ENCODE measurements around the gene RAP1GAP2.

RAP1GAP2 gene

GRCh38 chr17:2925011-2925410 is 128.8 kb downstream of the RAP1GAP2 start:
- no peak for DNase-seq
- Histone ChIP-seq H2BK12ac (ENCODE audit: low read length) (peak overlapping the region; percentile 9), H4K12ac (ENCODE audit: low read depth, low read length) (no peak overlapping the region), H2BK5ac (ENCODE audit: low read depth, low read length, poor library complexity) (no peak overlapping the region), H2AK5ac (ENCODE audit: low read length) (peak overlapping the region; percentile 72), H3K9me3 (ENCODE audit: insufficient read depth, low read depth, low read length) (no peaks in the 10 kb centered on the region), H4K91ac (ENCODE audit: low read depth, low read length) (peak overlapping the region; percentile 21), H3K18ac (ENCODE audit: low read length) (peak overlapping the region; percentile 12), H4K8ac (ENCODE audit: low read depth, low read length) (no peak overlapping the region), H3K14ac (ENCODE audit: low read length) (peak overlapping the region; percentile 0), H3K79me2 (ENCODE audit: control insufficient read depth, insufficient read depth, low read length, poor library complexity) (peaks cover 2% of the 10 kb centered on the region), H3K4me1 (ENCODE audit: control insufficient read depth in 1 of 2, insufficient read depth in 2 of 2, low read length in 2 of 2) (peaks cover 11 to 15% of the 10 kb centered on the region in 2 experiments), H3K79me1 (ENCODE audit: low read length) (peaks cover 5% of the 10 kb centered on the region), H3K4ac (ENCODE audit: low read depth, low read length) (no peak overlapping the region), H2BK120ac (ENCODE audit: insufficient read depth, low read length, poor library complexity) (peak overlapping the region; percentile 88), H3K23ac (ENCODE audit: low read length) (no peak overlapping the region), H3K4me3 (ENCODE audit: low read depth, low read length) (no peak overlapping the region), H3K9ac (ENCODE audit: low read length) (no peak overlapping the region), H3K27ac (ENCODE audit: low read depth, low read length) (no peak overlapping the region), H3K36me3 (ENCODE audit: control insufficient read depth in 1 of 2, insufficient read depth in 2 of 2, low read length in 2 of 2) (no peaks in the 10 kb centered on the region), H3K27me3 (ENCODE audit: insufficient read depth, low read length) (no peaks in the 10 kb centered on the region), H3K4me2 (ENCODE audit: low read length) (no peak overlapping the region), H2AFZ (ENCODE audit: insufficient read depth, low read length, poor library complexity) (no peak overlapping the region)
- whole genome bisulfite sequencing (ENCODE audit: extremely low coverage, insufficient coverage, insufficient read length) = no CpG with 5 or more reads among the region's 8 CpGs

GRCh38 chr17:2926019-2926650 is 129.9 kb downstream of the RAP1GAP2 start:
- H2AFZ ChIP-seq (ENCODE audit: insufficient read depth, low read length, poor library complexity) = no peak overlapping the region
- peak; percentile 15 to 29 for DNase-seq
- H3K36me3 ChIP-seq (ENCODE audit: control insufficient read depth in 1 of 2, insufficient read depth in 2 of 2, low read length in 2 of 2) = no peaks in the 10 kb centered on the region
- H3K4me3 ChIP-seq (ENCODE audit: low read depth, low read length) = no peak overlapping the region
- peak overlapping the region; percentile 29 for H4K91ac ChIP-seq (ENCODE audit: low read depth, low read length)
- H3K27ac ChIP-seq (ENCODE audit: low read depth, low read length) = peak overlapping the region; percentile 6
- H3K14ac ChIP-seq (ENCODE audit: low read length) = peak overlapping the region; percentile 36
- no peak overlapping the region for H3K4ac ChIP-seq (ENCODE audit: low read depth, low read length)
- H3K9me3 ChIP-seq (ENCODE audit: insufficient read depth, low read depth, low read length) = no peaks in the 10 kb centered on the region
- H3K4me2 ChIP-seq (ENCODE audit: low read length) = no peak overlapping the region
- no peaks in the 10 kb centered on the region for H3K27me3 ChIP-seq (ENCODE audit: insufficient read depth, low read length)
- no peak overlapping the region for H3K9ac ChIP-seq (ENCODE audit: low read length)
- H2AK5ac ChIP-seq (ENCODE audit: low read length) = peak overlapping the region; percentile 22
- H3K79me1 ChIP-seq (ENCODE audit: low read length) = peaks cover 5% of the 10 kb centered on the region
- no peak overlapping the region for H2BK12ac ChIP-seq (ENCODE audit: low read length)
- H3K4me1 ChIP-seq (ENCODE audit: control insufficient read depth in 1 of 2, insufficient read depth in 2 of 2, low read length in 2 of 2) = peaks cover 11 to 15% of the 10 kb centered on the region in 2 experiments
- H3K79me2 ChIP-seq (ENCODE audit: control insufficient read depth, insufficient read depth, low read length, poor library complexity) = peaks cover 2% of the 10 kb centered on the region
- H2BK5ac ChIP-seq (ENCODE audit: low read depth, low read length, poor library complexity) = no peak overlapping the region
- WGBS (ENCODE audit: extremely low coverage, insufficient coverage, insufficient read length) = no CpG with 5 or more reads among the region's 14 CpGs
- peak overlapping the region; percentile 42 for H3K18ac ChIP-seq (ENCODE audit: low read length)
- no peak overlapping the region for H3K23ac ChIP-seq (ENCODE audit: low read length)
- no peak overlapping the region for H2BK120ac ChIP-seq (ENCODE audit: insufficient read depth, low read length, poor library complexity)
- H4K12ac ChIP-seq (ENCODE audit: low read depth, low read length) = no peak overlapping the region
- peak overlapping the region; percentile 55 for H4K8ac ChIP-seq (ENCODE audit: low read depth, low read length)

DNA sequence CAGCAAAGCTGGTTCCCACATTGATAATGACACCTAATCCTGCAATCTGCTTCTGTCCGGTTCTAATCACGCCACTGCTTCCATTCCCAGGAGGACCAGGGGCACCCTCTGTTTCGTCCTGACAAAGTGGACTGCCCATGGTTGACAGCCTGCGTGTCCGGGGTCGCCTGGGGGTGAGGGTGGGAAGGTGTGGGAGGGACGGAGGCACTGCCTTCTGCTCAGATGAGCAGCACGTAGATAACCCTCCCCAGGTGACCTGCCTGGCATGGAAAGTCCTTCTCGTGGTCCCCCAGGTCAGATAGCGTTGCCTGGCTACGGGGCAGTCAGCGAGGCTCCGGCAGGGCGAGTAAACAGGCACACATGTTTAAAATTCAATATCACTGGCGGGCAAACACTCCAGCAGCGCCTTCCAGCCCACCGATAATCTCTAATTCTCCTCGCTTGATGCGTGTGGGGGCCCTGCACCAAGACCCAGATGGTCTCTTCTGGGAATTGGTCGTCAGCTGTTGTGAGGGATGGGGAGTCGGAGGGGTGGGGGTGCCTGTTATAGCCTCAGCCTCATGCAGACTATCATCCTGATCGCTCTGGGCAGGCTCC is 132.2 kb downstream of the RAP1GAP2 start:
- Histone ChIP-seq H3K4ac (ENCODE audit: low read depth, low read length) (no peak overlapping the region), H3K36me3 (ENCODE audit: control insufficient read depth in 1 of 2, insufficient read depth in 2 of 2, low read length in 2 of 2) (no peaks in the 10 kb centered on the region), H4K91ac (ENCODE audit: low read depth, low read length) (no peak overlapping the region), H3K27me3 (ENCODE audit: insufficient read depth, low read length) (no peaks in the 10 kb centered on the region), H3K9ac (ENCODE audit: low read length) (no peak overlapping the region), H2BK12ac (ENCODE audit: low read length) (no peak overlapping the region), H2BK120ac (ENCODE audit: insufficient read depth, low read length, poor library complexity) (no peak overlapping the region), H3K27ac (ENCODE audit: low read depth, low read length) (no peak overlapping the region), H3K9me3 (ENCODE audit: insufficient read depth, low read depth, low read length) (no peaks in the 10 kb centered on the region), H2AFZ (ENCODE audit: insufficient read depth, low read length, poor library complexity) (no peak overlapping the region), H2AK5ac (ENCODE audit: low read length) (no peak overlapping the region), H3K4me1 (ENCODE audit: control insufficient read depth in 1 of 2, insufficient read depth in 2 of 2, low read length in 2 of 2) (peaks cover 13 to 15% of the 10 kb centered on the region in 2 experiments), H3K14ac (ENCODE audit: low read length) (no peak overlapping the region), H3K4me3 (ENCODE audit: low read depth, low read length) (no peak overlapping the region), H3K4me2 (ENCODE audit: low read length) (no peak overlapping the region), H3K18ac (ENCODE audit: low read length) (peak overlapping the region; percentile 31), H3K23ac (ENCODE audit: low read length) (no peak overlapping the region), H2BK5ac (ENCODE audit: low read depth, low read length, poor library complexity) (no peak overlapping the region), H3K79me2 (ENCODE audit: control insufficient read depth, insufficient read depth, low read length, poor library complexity) (peaks cover 2% of the 10 kb centered on the region), H4K12ac (ENCODE audit: low read depth, low read length) (no peak overlapping the region), H3K79me1 (ENCODE audit: low read length) (peaks cover 5% of the 10 kb centered on the region), H4K8ac (ENCODE audit: low read depth, low read length) (no peak overlapping the region)
- no peak for DNase-seq
- WGBS (ENCODE audit: extremely low coverage, insufficient coverage, insufficient read length) = no CpG with 5 or more reads among the region's 22 CpGs

DNA sequence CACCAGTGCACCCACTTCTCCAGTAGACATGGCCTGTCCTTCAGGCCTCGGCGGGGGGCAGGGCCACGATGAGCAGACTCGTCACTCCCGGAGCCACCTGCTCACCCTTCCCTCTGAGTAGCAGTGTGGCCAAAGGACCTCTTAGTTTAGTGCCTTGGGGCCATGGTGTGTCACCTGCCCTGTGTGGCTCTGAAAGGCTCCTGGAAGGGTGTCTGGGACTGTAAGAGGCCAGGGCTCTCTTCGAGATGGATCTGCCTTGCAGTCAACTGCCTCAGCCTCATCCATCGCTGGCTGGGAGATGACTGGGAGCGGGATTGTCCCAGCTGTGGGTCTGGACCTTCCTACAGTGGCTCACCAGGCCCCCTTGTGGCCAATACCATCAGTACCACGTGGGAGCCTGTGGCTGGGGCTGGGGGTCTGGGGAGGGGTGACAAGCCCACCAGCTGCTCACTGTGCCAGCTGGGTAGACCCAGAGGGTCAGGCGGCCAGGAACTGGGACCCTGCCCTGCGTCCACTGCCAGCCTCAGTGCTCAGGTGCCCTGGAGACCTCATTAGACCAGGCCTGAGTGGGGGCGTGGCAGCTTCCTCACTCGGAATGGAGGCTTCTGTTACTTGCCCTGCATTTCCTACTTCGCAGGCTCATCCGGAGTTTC is 133.8 kb downstream of the RAP1GAP2 start:
- Histone ChIP-seq H4K8ac (ENCODE audit: low read depth, low read length) (no peak overlapping the region), H3K4me2 (ENCODE audit: low read length) (no peak overlapping the region), H3K27ac (ENCODE audit: low read depth, low read length) (no peak overlapping the region), H3K79me2 (ENCODE audit: control insufficient read depth, insufficient read depth, low read length, poor library complexity) (peaks cover 2% of the 10 kb centered on the region), H3K4ac (ENCODE audit: low read depth, low read length) (no peak overlapping the region), H2AK5ac (ENCODE audit: low read length) (no peak overlapping the region), H4K12ac (ENCODE audit: low read depth, low read length) (no peak overlapping the region), H2BK120ac (ENCODE audit: insufficient read depth, low read length, poor library complexity) (no peak overlapping the region), H3K4me1 (ENCODE audit: control insufficient read depth in 1 of 2, insufficient read depth in 2 of 2, low read length in 2 of 2) (peaks cover 9 to 10% of the 10 kb centered on the region in 2 experiments), H2BK5ac (ENCODE audit: low read depth, low read length, poor library complexity) (no peak overlapping the region), H3K27me3 (ENCODE audit: insufficient read depth, low read length) (no peaks in the 10 kb centered on the region), H2BK12ac (ENCODE audit: low read length) (no peak overlapping the region), H3K23ac (ENCODE audit: low read length) (no peak overlapping the region), H3K4me3 (ENCODE audit: low read depth, low read length) (no peak overlapping the region), H3K9me3 (ENCODE audit: insufficient read depth, low read depth, low read length) (no peaks in the 10 kb centered on the region), H3K14ac (ENCODE audit: low read length) (no peak overlapping the region), H4K91ac (ENCODE audit: low read depth, low read length) (no peak overlapping the region), H3K79me1 (ENCODE audit: low read length) (peaks cover 5% of the 10 kb centered on the region), H3K36me3 (ENCODE audit: control insufficient read depth in 1 of 2, insufficient read depth in 2 of 2, low read length in 2 of 2) (no peaks in the 10 kb centered on the region), H3K9ac (ENCODE audit: low read length) (no peak overlapping the region), H3K18ac (ENCODE audit: low read length) (no peak overlapping the region), H2AFZ (ENCODE audit: insufficient read depth, low read length, poor library complexity) (no peak overlapping the region)
- peak; percentile 54 to 69 for DNase-seq
- WGBS (ENCODE audit: extremely low coverage, insufficient coverage, insufficient read length) = no CpG with 5 or more reads among the region's 15 CpGs
